NCI-H1694 treated with DMSO at 0.1 percent for 48 hours (cell line): ENCODE measurements around the gene ABCC1.
"Not testable (repeated sequence)": the region's sequence is repeated elsewhere in the genome, so short reads cannot be mapped to it uniquely, and the experiment has no call there.

Source experiments
- DNase-seq: peaks from one replicate; lab custom pipeline; 2025; lab: John Stamatoyannopoulos, UW

ABCC1 gene

GRCh38 chr16:16141784-16142396, 192.5 kb downstream of the ABCC1 start:
- DNase-seq: no peak

GRCh38 chr16:16143038-16143763, 193.8 kb downstream of the ABCC1 start:
- DNase-seq: no peak

- DNase-seq: no peak
Observed at GRCh38 chr16:16143931-16144330, 194.5 kb downstream of the ABCC1 start.

DNA sequence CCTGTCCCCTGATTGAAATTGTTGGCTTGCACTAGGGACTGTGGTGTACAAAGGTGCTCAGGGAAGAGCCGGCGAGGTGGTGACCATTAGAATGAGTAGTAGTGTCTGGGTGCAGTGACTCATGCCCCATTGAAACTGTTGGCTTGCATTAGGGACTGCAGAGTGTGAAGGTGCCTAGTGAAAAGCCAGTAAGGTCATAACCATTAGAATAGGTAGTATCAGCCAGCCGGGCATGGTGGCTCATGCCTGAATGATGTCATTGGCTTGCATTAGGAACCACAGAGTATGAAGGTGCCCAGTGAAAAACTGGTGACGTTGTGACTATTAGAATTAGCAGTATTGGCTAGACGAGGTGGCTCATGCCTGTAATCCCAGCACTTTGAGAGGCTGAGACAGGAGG, 195.0 kb downstream of the ABCC1 start:
- DNase-seq: no peak

- no peak for DNase-seq
Observed at GRCh38 chr16:16145286-16145685, 195.9 kb downstream of the ABCC1 start.

GRCh38 chr16:16146380-16147315, 197.2 kb downstream of the ABCC1 start:
- DNase-seq: no peak

DNA sequence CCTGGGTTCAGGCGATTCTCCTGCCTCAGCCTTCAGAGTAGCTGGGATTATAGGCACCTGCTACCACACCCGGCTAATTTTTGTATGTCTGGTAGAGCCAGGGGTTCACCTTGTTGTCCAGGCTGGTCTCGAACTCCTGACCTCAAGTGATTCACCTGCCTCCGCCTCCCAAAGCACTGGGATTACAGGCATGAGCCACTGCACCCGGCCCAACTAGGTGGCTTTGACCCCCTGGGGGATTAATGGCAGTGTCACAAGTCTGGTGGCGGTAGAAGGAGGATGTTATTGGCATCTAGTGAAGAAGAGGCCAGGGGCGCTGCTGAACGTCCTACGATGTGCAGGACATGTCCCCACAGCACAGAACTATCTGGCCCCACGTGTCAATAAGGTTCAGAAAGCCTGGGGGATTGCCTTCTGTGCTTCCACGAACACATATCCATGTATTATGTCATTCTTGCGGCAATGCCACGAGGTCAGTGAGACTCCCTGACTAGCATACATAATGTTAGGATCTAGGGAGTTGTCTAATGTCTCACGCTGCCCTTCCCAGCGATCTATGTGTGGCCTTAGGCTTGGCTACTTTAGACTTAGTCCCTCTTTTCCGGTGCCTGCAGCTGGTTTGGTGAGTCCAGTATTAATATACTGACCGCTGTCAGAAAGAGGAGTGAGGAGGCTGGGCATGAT, 198.0 kb downstream of the ABCC1 start:
- no peak for DNase-seq

- not testable (repeated sequence) for DNase-seq
Observed at GRCh38 chr16:16148000-16148599, 198.7 kb downstream of the ABCC1 start.

DNA sequence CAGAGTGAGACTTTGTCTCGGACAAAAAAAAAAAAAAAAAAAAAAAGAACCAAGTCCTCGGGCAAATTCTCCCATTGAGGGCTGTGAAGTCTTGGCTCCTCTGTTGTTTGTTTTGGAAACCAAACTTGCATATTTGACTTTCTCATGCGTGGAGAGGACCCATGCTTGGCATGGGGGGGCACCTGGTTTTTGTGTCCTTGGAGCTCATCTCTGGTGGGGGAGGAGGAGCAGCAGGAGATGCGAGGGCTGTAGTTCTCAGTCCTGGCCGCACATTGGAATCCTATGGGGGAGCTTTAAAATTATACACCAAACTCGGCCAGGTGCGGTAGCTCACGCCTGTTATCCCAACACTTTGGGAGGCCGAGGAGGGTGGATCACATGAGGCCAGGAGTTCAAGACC, 199.3 kb downstream of the ABCC1 start:
- no peak for DNase-seq

DNA sequence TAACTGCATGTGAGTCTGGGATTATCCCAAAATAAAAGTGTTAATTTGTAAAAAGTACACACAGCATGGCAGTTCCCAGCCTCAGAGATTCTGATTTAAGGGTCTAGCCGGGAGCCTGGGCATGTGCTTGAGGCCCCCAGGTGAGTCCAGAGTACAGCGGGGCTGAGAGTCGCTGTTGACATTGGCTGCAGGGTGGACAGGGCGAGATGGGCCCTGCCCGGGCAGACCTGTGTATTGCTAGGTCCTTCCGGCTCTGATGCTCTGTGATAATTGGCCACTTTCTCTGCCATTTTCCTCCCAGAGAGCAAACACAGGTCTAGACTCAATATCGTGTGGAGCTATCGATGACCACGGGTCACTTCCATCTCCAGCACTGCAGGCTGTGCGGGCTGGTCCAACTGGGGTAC, 200.3 kb downstream of the ABCC1 start:
- DNase-seq: no peak

DNA sequence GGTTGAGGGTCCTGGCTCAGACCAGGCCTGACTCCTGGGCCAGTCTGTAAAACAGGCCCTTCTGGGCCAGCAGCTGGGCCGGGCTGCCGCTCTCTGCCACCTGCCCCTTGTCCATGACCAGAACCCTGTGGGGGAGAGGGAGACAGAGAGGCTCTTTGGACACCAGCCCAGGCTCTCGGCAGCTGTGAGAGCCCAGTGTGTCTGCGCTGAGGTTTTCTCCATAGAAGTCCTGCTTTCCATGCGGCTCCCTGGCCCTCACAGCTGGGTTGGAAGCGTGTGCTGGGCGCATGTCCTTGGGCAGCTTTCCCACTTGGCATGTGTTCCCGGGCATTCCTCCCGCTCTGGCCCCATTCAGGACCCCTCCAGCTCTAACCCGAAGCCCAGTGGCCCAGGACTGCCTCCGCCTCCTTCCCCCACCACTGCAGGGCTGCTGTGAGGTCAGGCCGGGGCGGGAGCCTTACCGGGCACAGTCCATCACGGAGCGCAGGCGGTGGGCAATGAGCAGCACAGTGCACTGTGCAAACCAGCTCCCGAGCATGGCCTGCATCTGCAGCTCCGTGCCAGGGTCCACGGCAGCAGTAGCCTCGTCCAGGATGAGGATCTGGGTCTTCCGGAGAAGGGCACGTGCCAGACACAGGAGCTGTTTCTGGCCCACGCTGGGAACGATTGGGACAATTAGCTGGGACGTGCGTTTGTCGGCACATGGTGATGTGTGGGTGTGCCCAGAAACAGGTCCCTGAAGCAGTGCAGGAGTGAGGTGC, 200.9 kb downstream of the ABCC1 start:
- no peak for DNase-seq

DNA sequence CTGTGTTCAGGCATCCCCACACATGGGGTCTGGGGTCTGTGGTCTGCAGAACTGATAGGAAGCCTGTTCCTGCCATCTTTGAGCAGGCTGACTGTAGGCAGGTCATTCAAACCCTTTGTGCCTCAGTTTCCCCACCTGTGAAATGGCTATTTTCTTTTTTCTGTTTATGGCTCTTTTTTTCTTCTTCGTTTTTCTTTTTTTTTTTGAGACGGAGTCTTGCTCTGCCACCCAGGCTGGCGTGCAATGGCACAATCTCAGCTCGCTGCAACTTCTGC, 201.4 kb downstream of the ABCC1 start:
- DNase-seq: no peak

DNA sequence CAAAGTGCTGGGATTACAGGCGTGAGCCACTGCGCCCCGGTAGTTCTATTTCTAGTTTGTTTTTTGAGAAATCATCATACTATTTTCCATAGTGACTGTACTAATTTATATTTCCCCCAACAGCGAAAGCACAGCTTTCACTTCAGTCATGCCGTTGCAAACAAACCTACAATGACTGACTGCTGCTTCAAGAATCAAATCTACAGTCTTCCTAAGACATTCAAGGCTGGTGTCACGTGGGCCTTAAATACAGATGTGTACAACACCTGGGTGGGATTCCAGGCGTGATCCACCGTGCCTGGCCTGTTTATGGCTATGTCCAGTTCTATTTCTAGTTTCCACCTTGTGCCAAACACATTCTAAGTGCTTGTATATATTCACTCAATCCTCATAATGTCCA, 201.9 kb downstream of the ABCC1 start:
- no peak for DNase-seq

GRCh38 chr16:16153000-16153399, 203.6 kb downstream of the ABCC1 start:
- not testable (repeated sequence) for DNase-seq

GRCh38 chr16:16154281-16154951, 205.0 kb downstream of the ABCC1 start:
- no peak for DNase-seq

DNA sequence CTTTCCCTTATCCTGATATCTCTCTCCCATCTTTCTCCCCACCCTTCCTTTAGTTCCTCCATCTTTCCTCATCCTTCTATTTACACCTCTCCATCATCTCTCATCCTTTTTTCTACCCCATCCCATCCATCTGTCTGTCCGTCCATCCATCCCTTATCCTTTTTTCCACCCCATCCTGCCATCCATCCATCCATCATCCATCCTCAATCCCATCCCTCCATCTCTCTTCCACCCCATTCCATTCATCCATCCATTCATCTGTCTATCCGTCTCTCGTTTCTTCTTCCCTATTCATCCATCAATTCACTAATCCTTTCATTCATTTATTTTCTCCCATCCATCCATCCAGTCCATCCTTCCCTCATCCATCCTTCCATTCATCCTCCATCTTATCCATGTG, 205.8 kb downstream of the ABCC1 start:
- no peak for DNase-seq

DNA sequence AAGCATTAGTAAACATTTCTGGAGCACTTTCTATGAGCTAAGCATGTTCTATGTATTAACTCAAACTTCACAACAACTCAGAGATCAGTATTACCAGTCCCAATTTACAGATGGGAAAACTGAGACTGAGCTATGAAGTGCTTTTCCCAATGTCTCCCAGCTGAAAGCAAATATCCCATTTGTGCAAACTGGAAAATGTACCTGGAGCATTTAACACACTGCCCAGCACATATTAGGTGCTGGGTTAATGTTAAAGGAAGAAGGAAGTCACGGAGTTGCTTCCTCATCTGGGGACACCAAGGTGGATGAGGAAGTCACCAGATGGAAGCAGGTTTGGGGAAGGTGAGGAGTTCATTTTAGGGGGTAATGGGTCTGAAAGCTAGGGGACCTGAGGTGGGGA, 207.8 kb downstream of the ABCC1 start:
- DNase-seq: no peak

DNA sequence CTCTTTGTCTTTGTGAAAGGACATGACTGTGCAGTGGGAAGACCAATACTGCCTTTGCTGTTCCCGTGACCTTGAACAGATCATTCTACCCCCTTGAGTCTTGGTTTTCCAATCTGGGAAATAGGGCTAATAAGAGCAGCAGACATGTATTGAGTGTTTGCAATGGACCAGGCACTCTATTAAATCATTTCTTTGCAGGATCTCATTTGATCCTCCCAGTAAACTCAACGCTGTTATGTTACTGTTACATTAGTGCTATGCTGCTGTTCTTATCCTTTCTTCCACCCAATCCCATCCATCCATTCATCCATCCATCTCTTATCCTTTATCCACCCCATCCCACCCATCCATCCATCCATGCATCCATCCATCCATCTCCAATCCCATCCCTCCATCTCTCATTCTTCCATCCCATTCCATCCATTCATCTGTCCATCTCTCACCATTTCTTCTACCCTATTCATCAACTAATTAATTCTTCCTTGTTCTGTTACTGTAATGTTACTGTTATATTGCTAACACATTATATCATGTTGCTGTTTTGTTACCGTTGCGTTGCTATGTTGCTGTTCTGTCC, 208.8 kb downstream of the ABCC1 start:
- DNase-seq: no peak

DNA sequence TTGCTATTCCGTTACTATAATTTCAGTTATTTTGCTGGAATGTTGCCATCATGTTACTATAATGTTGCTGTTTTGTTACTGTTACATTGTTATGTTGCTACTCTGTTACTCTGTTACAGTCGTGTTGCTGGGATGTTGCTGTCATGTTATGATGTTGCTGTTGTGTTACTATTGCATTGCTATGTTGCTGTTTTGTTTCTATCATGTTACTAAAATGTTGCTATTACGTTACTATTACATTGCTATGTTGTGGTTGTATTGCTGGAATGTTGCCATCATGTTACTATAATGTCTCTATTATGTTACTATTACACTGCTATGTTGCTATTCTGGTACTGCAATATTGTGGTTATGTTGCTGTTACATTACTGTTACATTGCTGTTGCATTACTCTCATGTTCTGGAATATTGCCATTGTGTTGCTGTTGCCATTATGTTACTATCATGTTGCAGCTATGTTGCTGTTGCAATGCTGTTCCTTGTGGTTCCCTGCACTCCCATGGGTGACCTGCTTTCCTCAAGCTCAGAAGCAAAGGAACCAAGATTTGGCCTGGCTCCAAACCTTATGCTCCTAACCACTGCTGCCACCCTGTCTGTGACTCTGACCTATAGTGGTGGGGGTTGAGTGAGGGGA, 209.4 kb downstream of the ABCC1 start:
- no peak for DNase-seq

DNA sequence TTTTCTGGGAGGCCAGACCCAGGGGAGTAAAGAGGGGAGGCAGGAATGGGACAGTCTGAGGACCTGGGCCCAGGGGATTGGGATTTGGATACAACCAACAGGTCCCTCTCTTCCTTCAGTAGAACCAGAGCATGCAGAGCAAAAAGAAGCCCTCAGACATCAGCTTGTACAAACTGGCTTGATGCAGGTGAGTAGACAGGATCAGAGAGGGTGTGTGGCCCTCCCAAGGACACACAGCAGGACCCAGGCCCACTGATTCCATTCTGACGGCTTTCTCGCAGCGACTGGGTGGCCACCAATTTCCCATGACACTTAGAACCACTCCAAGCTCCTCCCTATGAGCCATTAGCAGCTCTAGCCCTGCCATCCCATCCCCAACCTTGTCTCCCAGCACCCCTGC, 210.2 kb downstream of the ABCC1 start:
- DNase-seq: no peak
